ENCODE measurements around the gene CAMK2A. TPM values are rescaled to one million over a fixed set of nuclear protein-coding genes. Genes with fewer than 3 reads are reported as not detected.

The CAMK2A gene
- total and polyA plus RNA-seq, 2 of the 4 experiments (the other 2 are of a cell fraction) = 0.18 to 0.19 TPM

DNA sequence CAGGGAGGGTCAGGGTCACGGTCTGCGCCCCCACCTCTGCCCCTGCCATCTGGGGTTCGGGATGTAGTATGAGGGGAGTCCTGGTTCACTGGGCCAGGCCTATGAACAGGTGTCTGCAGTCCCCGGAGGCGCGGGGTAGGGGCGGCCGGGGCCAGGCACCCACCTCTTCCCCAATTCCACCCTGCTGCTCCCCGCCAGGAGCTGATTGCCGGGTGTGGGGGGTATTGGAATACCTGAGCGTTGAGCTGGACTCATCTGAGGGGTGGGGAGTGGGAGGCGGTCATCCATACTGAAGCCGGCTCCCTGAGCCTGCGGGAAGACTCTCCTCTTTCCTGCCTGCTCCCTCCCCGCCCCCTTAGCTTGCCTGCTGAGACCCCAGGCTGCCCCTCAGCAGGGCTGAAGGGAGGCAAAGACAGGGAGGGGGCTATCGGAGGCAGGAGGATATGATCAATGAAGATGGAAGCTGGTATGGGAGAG, 99.0 kb downstream of the CAMK2A start:
- Histone ChIP-seq H3K9me1 (ENCODE audit: insufficient read depth, low read length) (peaks cover 4% of the 10 kb centered on the region; the same call in 1 of the 2 replicates), H2AFZ (replicated peaks; ENCODE audit: low read length, poor library complexity) (no peak overlapping the region), H3K4me2 (ENCODE audit: low read depth, low read length) (no peak overlapping the region), H3K18ac (ENCODE audit: low read depth, low read length) (no peak overlapping the region), H3K27me3 (ENCODE audit: control insufficient read depth, insufficient read depth, low read length) (peaks cover 91% of the 10 kb centered on the region), H3K4me1 (ENCODE audit: control insufficient read depth, insufficient read depth, low read length) (peaks cover 2% of the 10 kb centered on the region; the same call in 1 of the 2 replicates), H2BK120ac (ENCODE audit: low read depth, low read length) (no peak overlapping the region), H4K5ac (ENCODE audit: low read depth, low read length) (no peak overlapping the region), H3K9me3 (ENCODE audit: control insufficient read depth, insufficient read depth, low read length) (no peaks in the 10 kb centered on the region), H4K20me1 (ENCODE audit: insufficient read depth, low read length) (no peaks in the 10 kb centered on the region), H3K14ac (replicated peaks; ENCODE audit: low read depth, low read length) (no peak overlapping the region), H3K4ac (ENCODE audit: low read depth, low read length) (no peak overlapping the region), H2BK15ac (ENCODE audit: low read depth, low read length) (no peak overlapping the region), H4K91ac (ENCODE audit: insufficient read depth, low read depth, low read length) (no peak overlapping the region), H2AK9ac (replicated peaks; ENCODE audit: low read depth, low read length, poor library complexity) (no peak overlapping the region), H3K56ac (ENCODE audit: extremely low read depth, insufficient read depth, low read length) (no peak overlapping the region), H2BK20ac (ENCODE audit: low read depth, low read length) (no peak overlapping the region), H3K4me3 (ENCODE audit: insufficient read depth, low read depth, low read length) (no peak overlapping the region), H2BK5ac (ENCODE audit: low read depth, low read length, poor library complexity, severe bottlenecking) (no peak overlapping the region), H3K23ac (ENCODE audit: low read depth, low read length) (no peak overlapping the region), H4K8ac (ENCODE audit: low read depth in 2 of 2, low read length in 2 of 2) (no peak overlapping the region), H3K36me3 (ENCODE audit: control insufficient read depth, insufficient read depth, low read length) (no peaks in the 10 kb centered on the region), H3K27ac (ENCODE audit: insufficient read depth, low read length) (no peak overlapping the region), H3K9ac (ENCODE audit: low read depth, low read length) (no peak overlapping the region), H3K79me1 (ENCODE audit: low read depth in 1 of 2, low read length in 2 of 2) (no peaks in the 10 kb centered on the region), H2AK5ac (ENCODE audit: low read depth, low read length) (no peak overlapping the region)
- intact Hi-C loops (cut with micrococcal nuclease) (no loop called here), in situ Hi-C loops (cut with MboI; ENCODE audit: low sequenced_read_pairs) (no loop called here), dilution Hi-C loops (cut with HindIII; ENCODE audit: low sequenced_read_pairs, unreplicated experiment) (no loop called here)
- CTCF ChIA-PET = no interaction called here
- POLR2A ChIA-PET (ENCODE audit: unreplicated experiment) = no interaction called here
- no TSS peak for BruUV-seq (replicated peaks)
- no peak for ATAC-seq (ENCODE audit: low read depth)
- WGBS, 2 experiments (ENCODE audit: extremely low coverage in 2 of 2, insufficient read length in 1 of 2) = 50% methylated on average over 4 of the region's 16 CpGs; no CpG with 5 or more reads in 1 of the 2 experiments
- TF ChIP-seq CEBPB (IDR thresholded peaks at IDR 0.05; ENCODE audit: low read depth, low read length) (no peak), MXI1 (IDR thresholded peaks at IDR 0.05; ENCODE audit: borderline replicate concordance, low read depth, low read length) (no peak), BHLHE40 (IDR thresholded peaks at IDR 0.05; ENCODE audit: low read depth, low read length) (no peak), RCOR1 (IDR thresholded peaks at IDR 0.05; ENCODE audit: insufficient replicate concordance, low read length) (no peak), CHD1 (IDR thresholded peaks at IDR 0.05; ENCODE audit: low read depth, low read length) (no peak), MAZ (IDR thresholded peaks at IDR 0.05; ENCODE audit: borderline replicate concordance, low read depth, low read length) (no peak), POLR2A (IDR thresholded peaks at IDR 0.05; ENCODE audit: low read depth, low read length) (no peak), RAD21 (IDR thresholded peaks at IDR 0.05; ENCODE audit: low read length) (no peak), SMC3 (IDR thresholded peaks at IDR 0.05; ENCODE audit: low read depth, low read length) (no peak)
- DNase-seq = no peak

Measured in IMR-90 (cell line).